GM21723 (cell line): ENCODE data around the gene KATNB1.
A peak's percentile ranks its signal among the peaks of the same experiment; 100 is the strongest.
"Not testable (repeated sequence)": the region's sequence is repeated elsewhere in the genome, so short reads cannot be mapped to it uniquely, and the experiment has no call there.

Source experiments
- ATAC-seq: cut with Tn5 transposase; IDR thresholded peaks from one replicate; pipeline ENCODE4 v1.9.1; 2021; ENCODE audit warnings: mild to moderate bottlenecking, moderate library complexity; ENCODE audit not compliant: unreplicated experiment

KATNB1 gene

GRCh38 chr16:57787519-57787905 lies 51.9 kb downstream of the KATNB1 start:
- no peak for ATAC-seq

GRCh38 chr16:57788252-57788841 lies 52.8 kb downstream of the KATNB1 start:
- ATAC-seq, result no peak

- ATAC-seq, result no peak
Observed at GRCh38 chr16:57788951-57789350, 53.4 kb downstream of the KATNB1 start.

GRCh38 chr16:57791195-57791892 lies 55.8 kb downstream of the KATNB1 start:
- ATAC-seq, result no peak

DNA sequence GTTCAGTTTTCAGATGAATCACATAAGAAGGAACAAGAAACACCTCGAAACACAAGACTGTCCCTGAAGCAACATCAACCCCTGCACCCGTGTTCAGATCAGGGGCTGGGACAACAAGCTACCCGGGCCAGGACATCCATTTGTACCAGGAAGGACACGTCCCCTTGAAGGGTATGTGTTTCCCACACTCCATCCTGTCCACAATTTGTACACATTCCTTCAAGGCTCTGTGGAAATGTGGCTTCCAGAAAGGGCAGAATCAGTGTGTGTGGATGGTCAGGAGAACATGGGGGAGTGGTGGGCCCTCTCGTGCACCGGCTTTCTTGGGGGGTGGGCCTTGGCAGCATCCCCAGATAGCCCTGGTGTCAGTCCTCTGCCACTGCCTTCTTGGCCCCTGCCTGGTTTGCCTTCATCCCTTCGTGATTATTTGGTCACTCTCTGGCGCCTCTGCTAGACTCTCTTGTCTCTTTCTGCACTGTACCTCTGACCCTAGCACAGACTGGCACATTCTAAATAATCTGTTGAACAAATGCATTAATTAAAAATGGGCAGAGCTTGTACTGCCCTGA lies 56.4 kb downstream of the KATNB1 start:
- no peak for ATAC-seq

DNA sequence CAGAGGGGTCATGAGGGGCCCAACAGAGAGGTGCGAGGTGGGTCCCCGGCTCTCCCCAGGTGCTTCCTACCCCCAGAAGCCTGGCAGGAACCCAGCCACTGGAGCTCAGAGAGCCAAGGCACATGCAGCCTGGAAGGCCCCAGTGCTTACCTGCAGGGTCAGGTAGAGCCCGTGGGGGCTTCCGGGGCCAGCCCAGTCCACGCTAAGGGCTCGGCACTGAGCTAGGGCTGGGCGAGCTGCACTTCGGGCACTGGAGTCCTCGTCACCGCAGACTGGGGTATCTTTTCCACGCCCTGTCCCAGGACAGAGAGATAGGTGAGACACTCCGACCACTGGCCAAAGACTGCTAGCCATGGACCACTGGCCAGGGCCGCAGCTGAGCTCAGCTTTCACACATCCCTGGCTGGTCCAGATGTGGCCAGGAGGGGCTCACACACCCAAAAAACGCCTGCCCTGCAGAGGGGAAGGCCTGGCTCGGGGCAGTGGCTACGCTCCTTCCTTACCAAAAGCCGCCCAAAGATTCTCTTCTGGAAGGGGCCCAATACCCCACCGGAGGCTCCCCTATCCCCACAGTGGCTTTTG lies 59.4 kb downstream of the KATNB1 start:
- no peak for ATAC-seq

DNA sequence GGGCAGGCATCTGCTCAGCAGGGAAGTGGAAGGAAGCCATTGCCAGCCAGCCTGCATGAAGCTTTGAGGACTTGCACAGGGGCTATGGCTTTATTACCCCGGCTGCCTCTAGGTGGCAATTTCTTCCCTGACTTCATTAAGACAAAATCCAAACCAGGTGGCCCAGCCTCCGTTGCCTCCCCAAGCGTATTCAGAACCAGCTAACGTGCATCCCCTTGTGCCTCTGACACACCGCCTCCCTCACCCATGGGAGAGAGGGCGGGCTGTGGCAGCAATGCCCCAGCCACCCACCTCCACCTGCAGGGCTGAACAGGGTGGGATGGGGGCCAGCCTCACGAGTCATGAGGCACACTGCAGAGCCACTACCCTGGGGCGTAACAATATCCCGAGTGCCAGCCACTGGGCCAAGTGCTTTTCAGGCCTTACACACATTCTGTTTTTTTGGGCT lies 59.9 kb downstream of the KATNB1 start:
- peak; percentile 51 for ATAC-seq

DNA sequence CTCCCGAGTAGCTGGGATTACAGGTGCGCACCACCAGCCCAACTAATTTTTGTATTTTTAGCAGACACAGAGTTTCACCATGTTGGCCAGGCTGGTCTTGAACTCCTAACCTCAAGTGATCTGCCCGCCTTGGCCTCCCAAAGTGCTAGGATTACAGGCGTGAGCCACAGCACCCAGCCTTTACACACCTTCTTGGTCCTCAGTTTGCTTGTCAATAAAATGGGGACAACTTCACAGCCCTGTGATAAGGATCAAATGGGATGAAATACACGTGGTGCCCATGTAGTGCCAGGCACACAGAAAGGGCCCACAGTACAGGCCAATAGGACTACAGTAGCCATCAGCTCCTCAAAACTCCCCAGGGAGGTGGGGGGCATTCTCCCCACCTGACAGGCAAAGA lies 60.4 kb downstream of the KATNB1 start:
- not testable (repeated sequence) for ATAC-seq

DNA sequence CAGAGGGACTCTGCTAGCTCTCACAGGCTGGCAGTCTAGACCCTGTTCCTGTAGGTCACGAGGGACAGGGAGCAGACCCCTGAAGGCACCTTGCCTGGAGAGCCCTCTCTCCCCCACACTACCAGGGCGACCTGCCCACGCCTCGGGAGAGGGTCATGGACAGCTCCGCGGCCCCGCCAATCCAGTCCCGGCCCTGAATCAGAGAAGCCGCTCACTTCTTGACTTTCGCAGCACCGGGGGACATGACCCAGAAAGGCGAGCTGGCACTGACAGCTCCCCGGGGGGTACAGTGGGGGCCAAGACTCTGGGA lies 61.6 kb downstream of the KATNB1 start:
- ATAC-seq, result no peak

DNA sequence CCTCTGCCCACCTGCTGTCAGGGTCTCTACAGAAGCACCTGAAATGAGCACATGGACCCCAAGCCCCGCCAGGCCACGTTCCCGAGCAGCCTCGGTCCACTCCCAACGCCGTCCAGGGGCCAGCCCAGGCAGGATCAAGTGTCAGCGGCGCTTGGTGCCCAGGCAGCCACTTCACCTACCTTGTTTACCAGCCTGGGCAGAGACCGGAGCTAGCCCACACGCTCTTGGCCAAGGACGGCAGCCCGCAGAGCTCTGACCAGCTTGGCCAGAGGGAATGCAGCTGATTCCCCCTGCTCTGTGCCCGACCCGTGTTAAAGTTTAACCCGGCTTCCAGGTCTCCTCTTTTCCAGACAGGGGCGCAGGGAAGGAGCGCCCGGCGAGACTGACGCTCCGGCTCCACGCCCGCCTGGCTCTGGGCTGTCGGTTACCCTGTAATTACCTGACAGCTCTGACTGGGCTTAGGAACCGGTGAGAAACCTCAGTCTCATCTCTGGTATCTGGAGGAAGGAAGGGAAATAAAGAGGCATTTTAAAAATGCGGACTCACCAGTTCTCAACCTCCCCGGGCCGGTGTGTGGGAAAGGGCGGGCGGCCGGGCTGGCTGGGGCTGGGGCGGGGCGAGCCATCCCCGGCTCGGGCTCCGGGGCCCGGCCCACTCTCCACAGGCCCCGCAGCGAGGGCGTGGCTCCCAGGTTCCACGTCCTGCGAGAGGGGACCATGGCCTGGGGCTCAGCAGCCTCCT lies 62.1 kb downstream of the KATNB1 start:
- no peak for ATAC-seq

- no peak for ATAC-seq
Observed at GRCh38 chr16:57798267-57798810, 62.8 kb downstream of the KATNB1 start.

GRCh38 chr16:57798953-57799599 lies 63.5 kb downstream of the KATNB1 start:
- ATAC-seq, result no peak

DNA sequence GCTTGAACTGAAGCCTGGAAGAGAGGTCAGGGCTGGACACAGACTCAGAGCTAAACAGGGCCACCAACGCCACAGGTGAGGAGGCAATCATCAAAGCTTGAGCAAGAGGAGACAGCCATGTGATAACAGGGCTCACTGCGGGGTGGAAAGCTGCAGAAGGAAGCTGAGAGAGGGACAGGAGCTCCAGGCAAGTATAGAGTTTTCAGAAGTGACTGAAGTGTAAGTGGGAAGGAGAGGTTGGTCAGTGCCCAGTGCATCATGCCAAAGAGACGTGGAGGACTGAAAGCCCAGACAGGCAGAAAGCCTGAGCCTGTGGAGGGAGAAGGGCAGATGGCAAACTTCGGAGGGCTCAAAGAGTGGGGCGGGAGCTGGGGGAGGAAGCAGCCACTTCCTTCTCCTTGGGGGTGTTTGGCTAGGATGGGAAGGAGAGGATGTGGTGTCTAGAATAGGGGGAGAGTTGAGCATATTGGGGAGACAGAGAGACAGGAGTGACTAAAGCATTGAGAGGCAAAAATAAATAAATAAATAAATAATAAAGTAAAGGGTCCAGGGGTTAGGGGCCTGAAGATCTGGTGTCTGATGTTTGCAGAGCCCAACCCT lies 64.1 kb downstream of the KATNB1 start:
- no peak for ATAC-seq

DNA sequence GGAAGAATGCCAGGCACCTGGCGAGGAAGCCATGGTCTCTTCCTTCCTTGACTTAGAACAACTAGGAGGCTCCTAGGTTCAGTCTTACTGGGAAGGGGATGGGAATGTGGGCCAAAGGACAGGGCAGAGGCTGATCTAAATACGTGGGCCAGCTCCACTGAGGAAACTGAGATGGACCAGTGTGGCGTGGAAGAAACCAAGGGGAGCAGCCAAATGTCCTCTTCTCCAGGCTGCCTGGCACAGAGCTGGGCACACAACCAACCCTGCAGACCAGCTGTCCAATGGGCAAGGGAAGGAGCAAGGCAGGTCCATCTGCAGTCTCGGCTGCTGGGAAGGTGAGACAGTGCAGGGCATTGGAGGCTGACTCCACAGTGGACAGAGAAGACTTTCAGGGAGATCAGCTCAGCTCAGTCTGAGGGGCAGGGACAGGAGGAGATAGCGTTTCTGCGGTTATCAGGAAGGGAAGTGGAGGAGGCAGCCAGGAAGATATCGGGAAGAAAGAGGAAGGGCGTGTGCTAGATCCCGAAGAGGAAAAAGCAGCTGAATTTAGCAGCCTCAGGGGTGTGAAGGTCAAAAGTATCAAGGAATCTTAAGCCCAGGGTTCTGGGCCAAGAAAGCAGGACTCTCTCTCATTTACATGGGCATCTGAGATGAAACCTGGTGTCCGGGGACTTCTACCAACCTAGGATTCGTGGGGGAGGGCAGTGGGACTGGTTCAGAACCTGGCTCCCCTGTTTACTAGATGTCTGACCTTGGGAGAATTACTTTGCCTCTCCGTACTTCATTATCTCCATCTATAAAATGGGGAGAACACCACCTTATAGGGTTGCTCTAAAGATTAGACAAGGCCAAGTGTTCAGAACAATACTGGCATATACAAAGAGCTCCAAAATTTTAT lies 64.9 kb downstream of the KATNB1 start:
- no peak for ATAC-seq

GRCh38 chr16:57801098-57801808 lies 65.7 kb downstream of the KATNB1 start:
- no peak for ATAC-seq

DNA sequence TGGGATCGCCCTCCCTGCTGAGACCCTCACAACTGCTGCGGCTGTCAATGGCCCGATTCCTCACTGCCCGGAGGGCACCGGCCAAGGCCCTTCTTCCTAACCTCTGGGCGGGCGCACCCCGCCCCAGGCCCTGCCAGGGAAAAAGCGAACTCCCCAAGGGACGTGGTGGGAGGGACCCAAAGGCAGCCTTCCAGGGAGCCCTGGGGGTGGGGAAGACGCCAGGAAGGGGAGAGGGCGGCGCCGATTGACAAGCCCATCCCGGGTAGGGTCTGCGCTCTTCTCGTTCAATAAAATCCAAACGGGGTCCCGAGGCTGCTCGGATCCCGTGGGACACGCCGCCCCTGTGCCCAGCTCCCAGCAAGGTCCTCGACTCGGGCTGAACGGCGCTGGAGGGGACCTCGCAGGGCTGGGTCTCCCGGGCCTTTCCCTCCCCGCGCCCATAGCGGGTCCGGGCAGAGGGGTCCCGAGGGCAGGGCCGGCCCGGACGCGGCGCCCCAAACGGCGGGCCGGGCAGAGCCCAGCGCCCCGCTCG lies 66.3 kb downstream of the KATNB1 start:
- ATAC-seq, result no peak

GRCh38 chr16:57802341-57803133 lies 67.0 kb downstream of the KATNB1 start, which contains the start of gene KIFC3:
KIFC3 (minus strand) TSS chr16:57802491; CDS start chr16:57798243, 4,248 bp downstream.
- ATAC-seq, result peak; percentile 53
